ENCODE data around the gene DECR2. TPM values are rescaled to one million over a fixed set of nuclear protein-coding genes. Genes with fewer than 3 reads are reported as not detected.

The DECR2 gene
- total RNA-seq, 1 experiment from 2014 or later = 17.1 TPM

- no peak for TF ChIP-seq TCF7L2 (IDR thresholded peaks at IDR 0.05; ENCODE audit: borderline replicate concordance, extremely low read depth, insufficient read depth, insufficient read length)
- TF ChIP-seq EZH2 (IDR thresholded peaks at IDR 0.05) = no peak
- TF ChIP-seq SIN3A (IDR thresholded peaks at IDR 0.05; ENCODE audit: low read depth) = no peak
- no peak for TF ChIP-seq CEBPB (IDR thresholded peaks at IDR 0.05; ENCODE audit: low read depth)
Measured at GRCh38 chr16:454397-454940, 52.8 kb downstream of the DECR2 start (continued).

- Histone ChIP-seq H3K4me3 (replicated peaks in 1 of 2; ENCODE audit: low read depth in 1 of 2, low read length in 2 of 2) (no peak overlapping the region), H3K9me2 (ENCODE audit: insufficient read depth) (no peaks in the 10 kb centered on the region), H3K4me1 (ENCODE audit: control insufficient read depth in 1 of 2, insufficient read depth in 2 of 2, low read length in 2 of 2) (peaks cover 4 to 5% of the 10 kb centered on the region in 2 experiments; a peak in 2 of 4 replicates), H3K27ac (ENCODE audit: low read depth, low read length) (no peak overlapping the region), H4K20me1 (ENCODE audit: insufficient read depth) (no peaks in the 10 kb centered on the region), H3K9me3 (ENCODE audit: control insufficient read depth in 1 of 2, insufficient read depth in 1 of 2, low read depth in 1 of 2, low read length in 2 of 2) (no peaks in the 10 kb centered on the region), H3K36me3 (ENCODE audit: control insufficient read depth in 1 of 2, insufficient read depth in 2 of 2, low read length in 2 of 2) (no peaks in the 10 kb centered on the region), H3K27me3 (ENCODE audit: insufficient read depth, low read length) (no peaks in the 10 kb centered on the region), H3K79me2 (ENCODE audit: insufficient read depth, low read length) (no peaks in the 10 kb centered on the region), H3K9ac (ENCODE audit: low read length) (no peak overlapping the region), H3K4me2 (ENCODE audit: low read length) (no peak overlapping the region), H2AFZ (ENCODE audit: low read depth, low read length, poor library complexity, severe bottlenecking) (no peak overlapping the region)
- no peak for ATAC-seq
- no peak for TF ChIP-seq EGR1 (IDR thresholded peaks at IDR 0.05; ENCODE audit: low read depth)
- no peak for TF ChIP-seq ZBTB33 (IDR thresholded peaks at IDR 0.05; ENCODE audit: extremely low read depth, insufficient replicate concordance, low read length)
- no peak for TF ChIP-seq SP1 (IDR thresholded peaks at IDR 0.05; ENCODE audit: low read depth)
- no peak for TF ChIP-seq POLR2A (IDR thresholded peaks at IDR 0.05; ENCODE audit: borderline replicate concordance, extremely low read depth, insufficient read depth, insufficient read length)
- TF ChIP-seq SRF (IDR thresholded peaks at IDR 0.05; ENCODE audit: low read depth) = no peak
- no peak for TF ChIP-seq EZH2phosphoT487 (IDR thresholded peaks at IDR 0.05; ENCODE audit: borderline replicate concordance)
- no peak for TF ChIP-seq ZFX (IDR thresholded peaks at IDR 0.05)
- no peak for TF ChIP-seq MAX (IDR thresholded peaks at IDR 0.05)
- no peak for TF ChIP-seq ATF3 (IDR thresholded peaks at IDR 0.05)
- TF ChIP-seq SIN3A (IDR thresholded peaks at IDR 0.05; ENCODE audit: low read depth) = no peak
- no peak for TF ChIP-seq CTCF (IDR thresholded peaks at IDR 0.05 in 2 of 3, conservative IDR thresholded peaks at IDR 0.05 in 1 of 3; ENCODE audit: borderline replicate concordance in 1 of 3, insufficient read depth in 1 of 3, low read depth in 2 of 3, low read length in 2 of 3)
- no peak for TF ChIP-seq JUND (IDR thresholded peaks at IDR 0.05)
- TF ChIP-seq FOSL1 (IDR thresholded peaks at IDR 0.05; ENCODE audit: low read depth) = no peak
- no peak for TF ChIP-seq EZH2 (IDR thresholded peaks at IDR 0.05)
- no peak for TF ChIP-seq REST (IDR thresholded peaks at IDR 0.05; ENCODE audit: low read depth)
- TF ChIP-seq ELF1 (IDR thresholded peaks at IDR 0.05; ENCODE audit: borderline replicate concordance, low read depth) = no peak
- TF ChIP-seq POLR2AphosphoS5 (IDR thresholded peaks at IDR 0.05; ENCODE audit: low read depth, low read length) = no peak
- RAD21 ChIA-PET (ENCODE audit: low non-redundant PET in 1 of 2, low total read pairs in 2 of 2, uncharacterized antibody in 2 of 2, unreplicated experiment in 2 of 2) = no interaction called here
- DNase-seq (ENCODE audit: low read depth, low spot score) = no peak
- POLR2A ChIA-PET = no interaction called here
- BruUV-seq (replicated peaks) = no TSS peak
- intact Hi-C loops (cut with micrococcal nuclease) = no loop called here
- CTCF ChIA-PET = no interaction called here
Measured at GRCh38 chr16:455453-455852, 53.8 kb downstream of the DECR2 start.
